NOMO-1 treated with dmso at 0.1 percent for 144 hours (cell line): Measurements from ENCODE around the gene TAS2R1.

Experiments
- DNase-seq: peaks from one replicate; lab custom pipeline; 2025; ENCODE audit not compliant: unreplicated experiment; lab: John Stamatoyannopoulos, UW

TAS2R1 gene, protein sequence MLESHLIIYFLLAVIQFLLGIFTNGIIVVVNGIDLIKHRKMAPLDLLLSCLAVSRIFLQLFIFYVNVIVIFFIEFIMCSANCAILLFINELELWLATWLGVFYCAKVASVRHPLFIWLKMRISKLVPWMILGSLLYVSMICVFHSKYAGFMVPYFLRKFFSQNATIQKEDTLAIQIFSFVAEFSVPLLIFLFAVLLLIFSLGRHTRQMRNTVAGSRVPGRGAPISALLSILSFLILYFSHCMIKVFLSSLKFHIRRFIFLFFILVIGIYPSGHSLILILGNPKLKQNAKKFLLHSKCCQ

GRCh38 chr5:9630251-9630650 lies at the start of gene TAS2R1:
Gene TAS2R1, minus strand, starts transcription at chr5:9630351. Its CDS starts 319 bp downstream, at chr5:9630032.
- DNase-seq = no peak

GRCh38 chr5:9670371-9670770 lies 40.2 kb upstream of the TAS2R1 start:
- no peak for DNase-seq

- no peak for DNase-seq
Observed at GRCh38 chr5:9667906-9668305, 37.8 kb upstream of the TAS2R1 start.

DNA sequence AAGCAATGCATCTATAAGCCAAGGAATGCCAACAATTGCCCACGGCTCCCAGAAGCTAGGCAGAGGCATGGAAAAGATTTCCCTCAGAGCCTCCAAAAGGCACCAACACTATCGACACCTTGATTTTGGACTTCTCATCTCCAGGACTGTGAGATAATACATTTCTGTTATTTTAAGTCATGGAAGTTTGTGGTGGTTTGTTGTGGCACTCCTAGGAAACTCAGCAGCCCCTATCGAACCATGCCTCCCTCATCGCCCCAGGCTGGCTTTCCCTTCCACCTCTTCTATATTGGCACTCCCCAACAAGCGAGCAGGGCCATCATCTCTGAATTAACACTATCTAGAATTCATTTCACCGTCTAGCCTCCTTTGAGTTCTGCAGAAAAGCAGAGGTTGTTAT lies 33.7 kb upstream of the TAS2R1 start:
- DNase-seq = no peak

DNA sequence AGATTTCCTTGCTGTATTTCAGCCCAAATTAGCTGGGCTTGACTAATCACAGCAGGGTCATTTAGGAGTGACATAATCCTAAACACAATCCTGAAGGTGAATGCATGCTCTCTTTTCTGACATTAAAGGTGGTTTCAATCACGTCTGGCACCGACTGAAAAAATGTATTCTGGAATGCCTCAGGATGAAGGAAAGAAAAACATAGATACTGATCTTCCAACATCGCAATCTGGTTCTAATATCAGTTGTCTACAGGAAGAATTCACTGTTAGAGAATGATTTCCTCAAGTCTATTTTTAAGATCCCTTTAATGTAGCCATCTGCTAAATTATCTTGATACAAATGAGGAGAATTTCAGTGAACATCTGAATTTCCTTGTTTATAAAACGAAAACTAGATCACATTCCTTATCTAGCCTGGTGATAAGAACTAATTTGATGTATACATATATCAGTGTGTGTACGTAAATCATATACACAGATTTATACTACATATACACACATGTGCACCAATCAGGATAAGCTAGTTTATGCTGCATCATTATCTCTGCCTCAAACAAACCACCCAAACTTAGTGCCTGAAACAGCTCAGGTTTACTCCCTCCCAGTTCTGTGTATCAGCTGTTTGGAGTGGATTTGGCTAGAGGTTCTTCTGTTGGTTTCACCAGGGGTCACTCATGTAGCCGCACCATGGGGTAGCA lies 31.3 kb upstream of the TAS2R1 start:
- DNase-seq = no peak

DNA sequence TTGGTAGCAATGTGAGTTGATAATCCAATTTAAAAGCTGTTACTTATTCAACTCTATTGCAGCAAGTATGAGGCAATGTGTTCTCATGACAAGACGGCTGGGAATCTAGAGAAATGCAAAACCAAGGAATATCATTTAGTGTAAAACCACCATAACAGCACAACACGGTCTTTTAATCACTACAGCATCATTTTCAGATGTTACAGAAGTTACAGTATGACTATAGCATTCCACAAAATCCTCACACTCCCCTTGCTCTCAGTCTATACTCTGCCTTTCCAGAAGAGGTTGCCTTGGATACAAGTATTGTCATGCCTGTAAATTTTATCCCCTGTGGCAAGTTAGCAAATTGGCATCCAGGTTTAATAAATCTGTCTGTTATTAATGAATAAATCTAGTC lies 28.6 kb upstream of the TAS2R1 start:
- no peak for DNase-seq

DNA sequence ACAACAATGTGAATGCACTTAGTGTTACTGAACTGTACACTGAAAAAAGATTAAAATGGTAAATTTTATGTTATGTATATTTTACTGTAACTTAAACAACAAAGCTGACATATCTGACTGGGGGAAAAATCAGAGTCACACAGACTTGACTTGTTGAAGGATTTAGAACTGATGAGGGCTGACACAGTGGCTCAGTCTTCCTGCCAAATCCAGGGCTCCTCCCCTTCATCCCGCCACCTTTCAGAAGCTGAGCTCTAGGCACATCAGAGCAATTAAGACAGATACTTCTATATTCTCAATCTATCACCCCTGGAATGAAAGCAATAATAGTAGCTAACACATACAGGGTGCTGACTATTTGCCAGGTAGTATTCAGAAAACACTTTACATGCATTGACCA lies 27.7 kb upstream of the TAS2R1 start:
- DNase-seq = no peak

DNA sequence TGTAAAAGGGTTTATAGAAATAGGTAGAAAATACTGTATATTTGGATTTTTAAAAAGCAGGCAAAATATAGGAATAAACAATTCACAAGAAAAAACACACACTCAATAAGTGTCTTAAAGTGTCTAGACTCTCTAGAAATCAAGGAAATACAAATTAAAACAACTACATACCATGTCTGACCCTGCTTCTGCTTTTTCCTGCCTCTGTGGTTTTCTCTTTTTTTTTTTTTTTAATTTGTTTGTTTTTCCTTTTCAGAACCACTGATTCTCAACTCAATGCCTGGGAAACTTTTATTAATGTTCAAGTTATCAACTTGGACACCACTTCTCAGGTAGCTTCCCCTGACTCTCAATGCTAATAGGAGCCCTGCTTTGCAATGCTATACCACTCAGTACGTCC lies 25.5 kb upstream of the TAS2R1 start:
- DNase-seq = no peak

- DNase-seq = no peak
Observed at GRCh38 chr5:9654886-9655285, 24.7 kb upstream of the TAS2R1 start.

DNA sequence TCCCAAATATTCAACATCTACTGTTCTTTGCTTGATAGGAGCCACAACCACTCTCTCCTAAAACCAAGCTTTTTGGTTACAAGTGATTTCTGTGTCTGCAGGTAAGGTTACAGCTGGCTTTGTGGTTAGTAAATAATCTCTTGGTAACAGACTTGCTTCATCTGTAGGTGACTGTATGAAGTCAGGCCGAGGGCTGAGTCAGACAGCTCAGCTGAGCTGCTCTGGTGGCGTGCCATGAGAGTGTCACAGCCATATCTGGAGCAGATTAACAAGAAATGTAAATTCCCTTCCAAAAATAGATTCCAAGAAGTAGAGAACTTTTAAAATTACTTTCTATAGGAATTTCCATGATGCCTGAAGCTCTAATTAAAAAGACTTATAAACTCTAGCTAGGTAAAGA lies 23.7 kb upstream of the TAS2R1 start:
- no peak for DNase-seq

GRCh38 chr5:9653061-9653460 lies 22.9 kb upstream of the TAS2R1 start:
- DNase-seq = no peak

DNA sequence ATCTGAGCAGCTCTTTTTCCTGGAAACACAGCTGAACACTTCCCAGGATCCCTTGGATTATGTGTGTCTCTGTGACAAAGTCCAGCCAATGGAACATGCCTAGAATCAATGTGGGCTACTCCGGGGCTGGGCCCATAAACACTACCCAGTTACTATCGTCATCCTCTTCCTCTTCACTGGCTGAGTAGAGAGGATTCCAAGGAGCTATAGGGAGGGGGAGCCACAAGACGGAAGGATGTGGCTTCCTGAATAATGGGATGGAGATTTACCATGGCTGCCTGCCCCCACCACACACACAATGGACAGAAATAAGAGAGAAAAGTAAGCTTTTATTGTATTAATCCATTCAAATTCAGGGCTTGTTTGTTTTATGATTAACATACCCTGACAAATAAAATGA lies 22.1 kb upstream of the TAS2R1 start:
- no peak for DNase-seq

GRCh38 chr5:9646843-9647242 lies 16.7 kb upstream of the TAS2R1 start:
- no peak for DNase-seq

DNA sequence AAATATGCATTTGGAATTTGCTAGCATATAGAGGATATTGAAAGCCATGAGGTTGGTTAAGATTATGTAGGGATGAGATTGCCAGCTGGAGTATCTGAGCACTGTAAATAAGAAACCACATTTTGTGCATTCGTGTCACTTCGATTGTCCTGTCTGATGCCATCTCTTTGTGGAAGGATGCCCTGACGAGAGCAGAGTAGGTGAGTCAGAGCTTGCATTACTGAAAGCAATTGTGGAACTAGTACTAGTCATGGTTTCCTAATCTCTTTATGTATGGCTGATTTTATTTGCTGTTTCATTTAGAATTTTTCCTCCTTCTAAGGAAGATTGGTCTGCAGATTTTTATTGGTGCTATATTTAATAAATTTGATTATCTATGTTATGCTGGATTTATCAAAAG lies 14.5 kb upstream of the TAS2R1 start:
- no peak for DNase-seq

- no peak for DNase-seq
Observed at GRCh38 chr5:9642621-9643020, 12.5 kb upstream of the TAS2R1 start.

DNA sequence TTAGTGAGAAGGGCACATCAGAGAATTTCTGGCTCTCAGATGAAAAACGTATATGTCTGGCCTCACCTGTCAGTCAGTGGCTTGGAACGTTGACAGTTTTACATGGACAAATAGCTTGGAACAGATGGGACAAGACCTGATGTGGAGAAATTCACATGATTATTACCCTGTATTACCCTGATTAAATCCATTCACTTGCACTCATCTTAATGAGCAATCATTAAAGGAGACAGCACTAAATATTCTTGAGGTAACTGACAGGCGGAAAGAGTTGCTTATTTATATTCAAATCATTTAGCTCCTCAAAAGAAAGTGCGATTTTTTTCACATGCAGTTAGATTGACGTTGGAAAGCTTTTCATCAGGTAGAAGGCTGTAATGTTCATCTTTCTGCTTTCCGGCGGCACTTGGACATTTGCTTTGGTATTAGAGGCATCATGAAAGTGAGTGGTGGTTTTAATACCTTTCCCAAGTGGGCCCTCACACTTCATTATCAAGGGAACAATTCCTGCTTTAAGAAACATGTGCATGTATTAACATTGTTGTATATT lies 11.7 kb upstream of the TAS2R1 start:
- DNase-seq = no peak

- no peak for DNase-seq
Observed at GRCh38 chr5:9632495-9632894, 2.3 kb upstream of the TAS2R1 start.

GRCh38 chr5:9627541-9627940 lies 2.6 kb downstream of the TAS2R1 start:
- no peak for DNase-seq

GRCh38 chr5:9626955-9627354 lies 3.2 kb downstream of the TAS2R1 start:
- DNase-seq = no peak

DNA sequence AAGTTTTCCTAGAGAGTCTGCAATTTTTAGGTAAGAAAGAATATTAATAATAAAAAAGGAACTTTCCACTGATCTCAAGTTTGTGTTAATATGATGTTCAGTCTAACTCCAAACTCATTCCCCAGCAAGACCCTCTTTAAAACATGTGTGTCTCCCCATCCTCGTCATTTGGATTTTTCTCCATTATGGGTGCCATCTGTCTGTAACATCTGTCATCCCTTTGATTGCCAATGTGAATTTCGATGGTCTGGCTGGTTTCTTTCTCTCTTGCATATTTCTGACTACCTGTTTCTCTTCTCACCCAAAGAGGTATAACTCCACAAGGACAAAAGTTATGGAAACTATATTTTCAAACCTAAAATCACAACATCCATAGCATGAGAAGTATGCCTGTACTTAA lies 4.4 kb downstream of the TAS2R1 start:
- DNase-seq = no peak

DNA sequence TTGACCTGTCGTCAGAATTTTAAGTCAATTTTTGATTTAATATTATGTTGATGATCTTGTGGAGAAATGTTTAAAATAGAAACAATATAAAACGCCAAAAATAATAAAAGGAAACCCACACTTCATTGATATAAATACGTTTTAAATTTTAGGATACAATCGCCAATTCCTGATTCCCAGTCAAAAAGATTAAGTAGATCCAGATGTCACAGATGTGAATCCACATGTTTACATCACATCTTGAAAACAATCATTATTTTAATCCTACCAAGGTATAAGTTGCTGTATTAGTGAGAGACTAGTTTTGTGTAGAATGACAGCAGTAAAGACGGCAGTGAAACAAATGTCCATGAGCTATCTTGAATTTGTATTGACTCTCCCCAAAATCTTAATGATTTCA lies 4.9 kb downstream of the TAS2R1 start:
- DNase-seq = no peak

DNA sequence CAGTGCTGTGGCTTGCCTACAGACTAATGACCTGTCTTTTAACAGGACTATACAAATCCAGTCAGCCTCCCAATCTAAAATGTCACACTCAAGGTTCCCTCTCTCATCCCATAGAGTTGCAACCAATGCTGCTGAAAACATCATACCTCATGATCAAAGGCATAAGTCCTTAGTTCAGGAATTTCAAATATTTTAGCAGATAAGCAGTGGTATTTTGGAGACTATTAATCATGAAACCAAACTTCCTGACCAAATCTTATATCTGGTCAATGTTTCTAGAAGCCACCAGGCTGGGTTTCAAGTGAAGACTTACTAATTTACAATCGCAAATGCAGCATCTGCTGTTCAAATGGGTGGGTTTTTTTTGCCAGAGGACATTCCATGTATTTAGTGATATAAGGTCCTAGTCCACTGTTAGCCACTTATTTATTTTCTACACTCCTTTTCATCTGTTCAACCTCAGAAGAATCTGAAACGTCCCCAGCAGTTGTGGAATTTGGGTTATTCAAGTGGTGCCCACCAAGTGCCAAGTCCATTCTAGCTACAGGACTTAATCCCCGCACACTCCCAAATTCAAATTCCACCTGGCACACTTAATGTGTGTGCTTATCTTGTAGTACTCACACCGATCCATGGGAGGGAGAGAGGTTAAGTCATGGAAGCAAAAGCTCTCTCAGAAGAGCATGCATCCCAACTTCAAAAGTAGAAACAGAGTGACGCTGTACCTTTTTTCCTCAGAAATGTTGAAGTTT lies 5.8 kb downstream of the TAS2R1 start:
- no peak for DNase-seq
